Measurements from ENCODE around the gene TIGD7. TPM values are rescaled to one million over a fixed set of nuclear protein-coding genes. Genes with fewer than 3 reads are reported as not detected.
A peak's percentile ranks its signal among the peaks of the same experiment; 100 is the strongest.

TIGD7 gene
- total and polyA plus RNA-seq, 2 of the 13 experiments (the other 11 are each of a cell fraction or from before 2014, with no cell fraction given): not detected

GRCh38 chr16:3283543-3284447 lies 21.4 kb downstream of the TIGD7 start (continued):
- TF ChIP-seq RERE (CRISPR knock-in tag; IDR thresholded peaks at IDR 0.05; ENCODE audit: low read depth) (no peak), SSRP1 (CRISPR knock-in tag; IDR thresholded peaks at IDR 0.05) (no peak), PAXIP1 (CRISPR knock-in tag; conservative IDR thresholded peaks at IDR 0.05) (no peak), SRY (CRISPR knock-in tag; IDR thresholded peaks at IDR 0.05) (peak; percentile 34; the same call in 1 of the 2 replicates), KAT8 (CRISPR knock-in tag; IDR thresholded peaks at IDR 0.05) (no peak), ZSCAN5A (CRISPR knock-in tag; IDR thresholded peaks at IDR 0.05; ENCODE audit: borderline replicate concordance) (no peak), ZNF317 (CRISPR knock-in tag; IDR thresholded peaks at IDR 0.05) (peak; percentile 22; the same call in 1 of the 2 replicates), TARDBP (CRISPR knock-in tag; IDR thresholded peaks at IDR 0.05) (no peak), ZNF777 (CRISPR knock-in tag; IDR thresholded peaks at IDR 0.05) (no peak), ZBTB20 (CRISPR knock-in tag; IDR thresholded peaks at IDR 0.05; ENCODE audit: borderline replicate concordance, low read depth) (no peak), ZNF296 (CRISPR knock-in tag; conservative IDR thresholded peaks at IDR 0.05) (peak; percentile 79; the same call in 1 of the 2 replicates), TFDP2 (CRISPR knock-in tag; IDR thresholded peaks at IDR 0.05) (0 out of 2 replicates have a peak, but pooled peaks have one; percentile 1), ZBTB1 (CRISPR knock-in tag; IDR thresholded peaks at IDR 0.05; ENCODE audit: borderline replicate concordance) (no peak), FLYWCH1 (CRISPR knock-in tag; IDR thresholded peaks at IDR 0.05) (no peak), FOXO4 (CRISPR knock-in tag; conservative IDR thresholded peaks at IDR 0.05) (0 out of 2 replicates have a peak, but pooled peaks have one; percentile 38)

Measured in HepG2 (cell line).